Measurements from ENCODE around the gene CD99.

- no peak for TF ChIP-seq JUNB (IDR thresholded peaks at IDR 0.05; ENCODE audit: unreplicated experiment)
- TF ChIP-seq, protein P1, sequence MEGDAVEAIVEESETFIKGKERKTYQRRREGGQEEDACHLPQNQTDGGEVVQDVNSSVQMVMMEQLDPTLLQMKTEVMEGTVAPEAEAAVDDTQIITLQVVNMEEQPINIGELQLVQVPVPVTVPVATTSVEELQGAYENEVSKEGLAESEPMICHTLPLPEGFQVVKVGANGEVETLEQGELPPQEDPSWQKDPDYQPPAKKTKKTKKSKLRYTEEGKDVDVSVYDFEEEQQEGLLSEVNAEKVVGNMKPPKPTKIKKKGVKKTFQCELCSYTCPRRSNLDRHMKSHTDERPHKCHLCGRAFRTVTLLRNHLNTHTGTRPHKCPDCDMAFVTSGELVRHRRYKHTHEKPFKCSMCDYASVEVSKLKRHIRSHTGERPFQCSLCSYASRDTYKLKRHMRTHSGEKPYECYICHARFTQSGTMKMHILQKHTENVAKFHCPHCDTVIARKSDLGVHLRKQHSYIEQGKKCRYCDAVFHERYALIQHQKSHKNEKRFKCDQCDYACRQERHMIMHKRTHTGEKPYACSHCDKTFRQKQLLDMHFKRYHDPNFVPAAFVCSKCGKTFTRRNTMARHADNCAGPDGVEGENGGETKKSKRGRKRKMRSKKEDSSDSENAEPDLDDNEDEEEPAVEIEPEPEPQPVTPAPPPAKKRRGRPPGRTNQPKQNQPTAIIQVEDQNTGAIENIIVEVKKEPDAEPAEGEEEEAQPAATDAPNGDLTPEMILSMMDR (conservative IDR thresholded peaks at IDR 0.05; ENCODE audit: low read depth in 2 of 2): no peak
- TF ChIP-seq EZH2phosphoT487 (IDR thresholded peaks at IDR 0.05; ENCODE audit: unreplicated experiment): no peak
- TF ChIP-seq REST (IDR thresholded peaks at IDR 0.05; ENCODE audit: unreplicated experiment): no peak
- no peak for TF ChIP-seq POLR2AphosphoS5 (IDR thresholded peaks at IDR 0.05; ENCODE audit: low read depth)
- TF ChIP-seq EZH2 (IDR thresholded peaks at IDR 0.05; ENCODE audit: low read depth, unreplicated experiment): no peak
- TF ChIP-seq, protein P2, sequence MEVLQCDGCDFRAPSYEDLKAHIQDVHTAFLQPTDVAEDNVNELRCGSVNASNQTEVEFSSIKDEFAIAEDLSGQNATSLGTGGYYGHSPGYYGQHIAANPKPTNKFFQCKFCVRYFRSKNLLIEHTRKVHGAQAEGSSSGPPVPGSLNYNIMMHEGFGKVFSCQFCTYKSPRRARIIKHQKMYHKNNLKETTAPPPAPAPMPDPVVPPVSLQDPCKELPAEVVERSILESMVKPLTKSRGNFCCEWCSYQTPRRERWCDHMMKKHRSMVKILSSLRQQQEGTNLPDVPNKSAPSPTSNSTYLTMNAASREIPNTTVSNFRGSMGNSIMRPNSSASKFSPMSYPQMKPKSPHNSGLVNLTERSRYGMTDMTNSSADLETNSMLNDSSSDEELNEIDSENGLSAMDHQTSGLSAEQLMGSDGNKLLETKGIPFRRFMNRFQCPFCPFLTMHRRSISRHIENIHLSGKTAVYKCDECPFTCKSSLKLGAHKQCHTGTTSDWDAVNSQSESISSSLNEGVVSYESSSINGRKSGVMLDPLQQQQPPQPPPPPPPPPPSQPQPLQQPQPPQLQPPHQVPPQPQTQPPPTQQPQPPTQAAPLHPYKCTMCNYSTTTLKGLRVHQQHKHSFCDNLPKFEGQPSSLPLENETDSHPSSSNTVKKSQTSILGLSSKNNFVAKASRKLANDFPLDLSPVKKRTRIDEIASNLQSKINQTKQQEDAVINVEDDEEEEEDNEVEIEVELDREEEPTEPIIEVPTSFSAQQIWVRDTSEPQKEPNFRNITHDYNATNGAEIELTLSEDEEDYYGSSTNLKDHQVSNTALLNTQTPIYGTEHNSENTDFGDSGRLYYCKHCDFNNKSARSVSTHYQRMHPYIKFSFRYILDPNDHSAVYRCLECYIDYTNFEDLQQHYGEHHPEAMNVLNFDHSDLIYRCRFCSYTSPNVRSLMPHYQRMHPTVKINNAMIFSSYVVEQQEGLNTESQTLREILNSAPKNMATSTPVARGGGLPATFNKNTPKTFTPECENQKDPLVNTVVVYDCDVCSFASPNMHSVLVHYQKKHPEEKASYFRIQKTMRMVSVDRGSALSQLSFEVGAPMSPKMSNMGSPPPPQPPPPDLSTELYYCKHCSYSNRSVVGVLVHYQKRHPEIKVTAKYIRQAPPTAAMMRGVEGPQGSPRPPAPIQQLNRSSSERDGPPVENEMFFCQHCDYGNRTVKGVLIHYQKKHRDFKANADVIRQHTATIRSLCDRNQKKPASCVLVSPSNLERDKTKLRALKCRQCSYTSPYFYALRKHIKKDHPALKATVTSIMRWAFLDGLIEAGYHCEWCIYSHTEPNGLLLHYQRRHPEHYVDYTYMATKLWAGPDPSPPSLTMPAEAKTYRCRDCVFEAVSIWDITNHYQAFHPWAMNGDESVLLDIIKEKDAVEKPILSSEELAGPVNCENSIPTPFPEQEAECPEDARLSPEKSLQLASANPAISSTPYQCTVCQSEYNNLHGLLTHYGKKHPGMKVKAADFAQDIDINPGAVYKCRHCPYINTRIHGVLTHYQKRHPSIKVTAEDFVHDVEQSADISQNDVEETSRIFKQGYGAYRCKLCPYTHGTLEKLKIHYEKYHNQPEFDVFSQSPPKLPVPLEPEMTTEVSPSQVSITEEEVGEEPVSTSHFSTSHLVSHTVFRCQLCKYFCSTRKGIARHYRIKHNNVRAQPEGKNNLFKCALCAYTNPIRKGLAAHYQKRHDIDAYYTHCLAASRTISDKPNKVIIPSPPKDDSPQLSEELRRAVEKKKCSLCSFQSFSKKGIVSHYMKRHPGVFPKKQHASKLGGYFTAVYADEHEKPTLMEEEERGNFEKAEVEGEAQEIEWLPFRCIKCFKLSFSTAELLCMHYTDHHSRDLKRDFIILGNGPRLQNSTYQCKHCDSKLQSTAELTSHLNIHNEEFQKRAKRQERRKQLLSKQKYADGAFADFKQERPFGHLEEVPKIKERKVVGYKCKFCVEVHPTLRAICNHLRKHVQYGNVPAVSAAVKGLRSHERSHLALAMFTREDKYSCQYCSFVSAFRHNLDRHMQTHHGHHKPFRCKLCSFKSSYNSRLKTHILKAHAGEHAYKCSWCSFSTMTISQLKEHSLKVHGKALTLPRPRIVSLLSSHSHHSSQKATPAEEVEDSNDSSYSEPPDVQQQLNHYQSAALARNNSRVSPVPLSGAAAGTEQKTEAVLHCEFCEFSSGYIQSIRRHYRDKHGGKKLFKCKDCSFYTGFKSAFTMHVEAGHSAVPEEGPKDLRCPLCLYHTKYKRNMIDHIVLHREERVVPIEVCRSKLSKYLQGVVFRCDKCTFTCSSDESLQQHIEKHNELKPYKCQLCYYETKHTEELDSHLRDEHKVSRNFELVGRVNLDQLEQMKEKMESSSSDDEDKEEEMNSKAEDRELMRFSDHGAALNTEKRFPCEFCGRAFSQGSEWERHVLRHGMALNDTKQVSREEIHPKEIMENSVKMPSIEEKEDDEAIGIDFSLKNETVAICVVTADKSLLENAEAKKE (CRISPR knock-in tag; IDR thresholded peaks at IDR 0.05): no peak
- TF ChIP-seq, protein P3, sequence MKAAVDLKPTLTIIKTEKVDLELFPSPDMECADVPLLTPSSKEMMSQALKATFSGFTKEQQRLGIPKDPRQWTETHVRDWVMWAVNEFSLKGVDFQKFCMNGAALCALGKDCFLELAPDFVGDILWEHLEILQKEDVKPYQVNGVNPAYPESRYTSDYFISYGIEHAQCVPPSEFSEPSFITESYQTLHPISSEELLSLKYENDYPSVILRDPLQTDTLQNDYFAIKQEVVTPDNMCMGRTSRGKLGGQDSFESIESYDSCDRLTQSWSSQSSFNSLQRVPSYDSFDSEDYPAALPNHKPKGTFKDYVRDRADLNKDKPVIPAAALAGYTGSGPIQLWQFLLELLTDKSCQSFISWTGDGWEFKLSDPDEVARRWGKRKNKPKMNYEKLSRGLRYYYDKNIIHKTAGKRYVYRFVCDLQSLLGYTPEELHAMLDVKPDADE (IDR thresholded peaks at IDR 0.05): no peak
- no peak for TF ChIP-seq ZNF114 (CRISPR knock-in tag; IDR thresholded peaks at IDR 0.05)
- no peak for TF ChIP-seq ZNF331 (CRISPR knock-in tag; IDR thresholded peaks at IDR 0.05; ENCODE audit: low read depth)
- no peak for TF ChIP-seq NANOG (IDR thresholded peaks at IDR 0.05; ENCODE audit: borderline replicate concordance)
- no peak for TF ChIP-seq CREB1 (CRISPR knock-in tag; IDR thresholded peaks at IDR 0.05; ENCODE audit: low read depth)
Observed at GRCh38 chrX:2712428-2712827, 21.3 kb downstream of the CD99 start.
